Measurements from ENCODE around the gene KIDINS220.
A peak's percentile ranks its signal among the peaks of the same experiment; 100 is the strongest.

Gene KIDINS220

DNA sequence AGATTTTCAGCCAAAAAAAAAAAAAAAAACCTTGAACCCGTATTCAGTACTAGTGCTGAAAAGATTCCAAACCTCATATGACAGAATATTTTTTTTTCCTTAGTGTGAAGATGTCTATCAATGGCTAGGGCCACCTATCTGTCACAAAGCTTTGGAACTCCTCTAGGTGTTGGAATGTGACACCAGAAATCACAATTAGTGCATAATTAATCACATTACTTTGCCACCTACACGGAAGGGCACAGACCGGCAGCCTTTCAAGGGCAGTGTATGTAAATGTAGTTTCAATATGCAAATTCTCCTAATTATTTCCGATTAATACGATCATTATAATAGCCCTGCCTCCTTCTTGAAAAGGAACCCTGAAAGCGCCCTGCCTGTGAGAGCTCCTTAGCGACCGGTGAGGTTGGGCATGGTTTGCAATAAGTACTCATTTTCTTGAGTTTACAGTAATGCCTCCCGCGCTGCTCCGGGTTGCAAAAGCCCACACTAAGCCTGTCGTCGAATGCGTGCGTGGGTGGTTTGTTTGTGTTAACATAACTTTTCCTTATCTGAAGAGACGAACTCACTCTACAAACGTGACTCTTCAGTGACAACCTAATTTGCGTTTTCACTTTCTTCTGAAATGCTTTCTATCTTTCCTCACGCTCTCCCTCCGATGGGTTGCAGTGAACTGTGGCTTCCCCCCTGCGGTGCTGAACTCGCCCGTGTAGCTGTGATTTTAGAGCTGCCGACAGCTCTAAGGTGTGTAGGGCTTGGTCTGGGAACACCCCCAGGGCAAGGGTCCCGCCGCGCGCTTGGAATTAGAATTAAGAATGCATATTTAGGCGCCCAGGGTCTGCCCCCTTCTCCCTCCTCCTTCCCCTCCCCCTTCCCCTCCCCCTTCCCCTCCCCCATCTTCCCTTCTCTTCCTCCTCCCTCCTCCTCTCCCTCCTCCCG is 156.3 kb downstream of the KIDINS220 start:
- no peak for ATAC-seq
- no peak for TF ChIP-seq CSDC2 (CRISPR knock-in tag; IDR thresholded peaks at IDR 0.05)
- TF ChIP-seq, protein P1, sequence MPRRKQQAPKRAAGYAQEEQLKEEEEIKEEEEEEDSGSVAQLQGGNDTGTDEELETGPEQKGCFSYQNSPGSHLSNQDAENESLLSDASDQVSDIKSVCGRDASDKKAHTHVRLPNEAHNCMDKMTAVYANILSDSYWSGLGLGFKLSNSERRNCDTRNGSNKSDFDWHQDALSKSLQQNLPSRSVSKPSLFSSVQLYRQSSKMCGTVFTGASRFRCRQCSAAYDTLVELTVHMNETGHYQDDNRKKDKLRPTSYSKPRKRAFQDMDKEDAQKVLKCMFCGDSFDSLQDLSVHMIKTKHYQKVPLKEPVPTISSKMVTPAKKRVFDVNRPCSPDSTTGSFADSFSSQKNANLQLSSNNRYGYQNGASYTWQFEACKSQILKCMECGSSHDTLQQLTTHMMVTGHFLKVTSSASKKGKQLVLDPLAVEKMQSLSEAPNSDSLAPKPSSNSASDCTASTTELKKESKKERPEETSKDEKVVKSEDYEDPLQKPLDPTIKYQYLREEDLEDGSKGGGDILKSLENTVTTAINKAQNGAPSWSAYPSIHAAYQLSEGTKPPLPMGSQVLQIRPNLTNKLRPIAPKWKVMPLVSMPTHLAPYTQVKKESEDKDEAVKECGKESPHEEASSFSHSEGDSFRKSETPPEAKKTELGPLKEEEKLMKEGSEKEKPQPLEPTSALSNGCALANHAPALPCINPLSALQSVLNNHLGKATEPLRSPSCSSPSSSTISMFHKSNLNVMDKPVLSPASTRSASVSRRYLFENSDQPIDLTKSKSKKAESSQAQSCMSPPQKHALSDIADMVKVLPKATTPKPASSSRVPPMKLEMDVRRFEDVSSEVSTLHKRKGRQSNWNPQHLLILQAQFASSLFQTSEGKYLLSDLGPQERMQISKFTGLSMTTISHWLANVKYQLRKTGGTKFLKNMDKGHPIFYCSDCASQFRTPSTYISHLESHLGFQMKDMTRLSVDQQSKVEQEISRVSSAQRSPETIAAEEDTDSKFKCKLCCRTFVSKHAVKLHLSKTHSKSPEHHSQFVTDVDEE (CRISPR knock-in tag; IDR thresholded peaks at IDR 0.05): peak; percentile 51; the same call in 1 of the 2 replicates

DNA sequence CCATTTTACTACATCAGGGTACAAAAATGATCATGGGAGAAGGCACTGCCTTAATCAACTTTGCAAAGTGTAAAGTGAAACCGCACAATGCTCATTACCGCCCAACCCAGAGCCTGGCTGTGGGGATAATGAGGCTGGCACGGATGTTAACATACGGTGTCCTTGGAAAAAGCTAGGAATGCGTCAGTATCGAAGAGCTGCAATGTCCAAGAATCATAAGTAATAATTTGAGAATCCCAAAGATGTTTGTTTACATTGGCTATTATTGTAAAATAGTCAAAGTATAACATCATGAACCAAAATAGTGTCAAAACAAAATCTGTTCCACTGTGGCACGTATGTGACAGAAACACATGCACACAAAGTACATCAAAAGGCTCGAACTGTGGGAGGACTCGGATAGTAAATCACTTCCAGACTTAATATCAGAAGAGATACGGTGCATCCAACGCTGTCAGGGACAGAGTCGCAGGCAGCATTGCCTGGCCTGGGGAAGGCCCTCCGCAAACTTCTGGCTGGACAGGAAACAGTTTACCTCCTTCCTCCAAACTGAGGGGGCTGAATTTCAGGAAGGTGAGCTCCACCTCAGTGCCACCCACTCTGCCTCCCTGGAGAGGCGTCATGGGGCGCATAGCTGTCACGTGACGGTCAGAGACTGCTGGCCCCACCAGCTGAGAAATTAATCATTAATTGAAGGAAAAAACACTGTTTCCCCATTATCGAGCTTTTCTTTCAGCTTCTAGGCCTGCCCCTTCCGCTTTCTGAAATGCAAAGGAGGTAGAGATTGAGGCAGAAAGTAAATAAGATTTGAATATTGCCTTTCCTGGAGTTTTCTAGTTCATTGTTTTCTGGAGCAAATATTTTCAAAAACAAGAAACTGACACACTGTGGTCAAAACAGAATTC is 157.3 kb downstream of the KIDINS220 start:
- peak; percentile 0; the same call in 1 of the 3 replicates for ATAC-seq
- TF ChIP-seq, protein P2, sequence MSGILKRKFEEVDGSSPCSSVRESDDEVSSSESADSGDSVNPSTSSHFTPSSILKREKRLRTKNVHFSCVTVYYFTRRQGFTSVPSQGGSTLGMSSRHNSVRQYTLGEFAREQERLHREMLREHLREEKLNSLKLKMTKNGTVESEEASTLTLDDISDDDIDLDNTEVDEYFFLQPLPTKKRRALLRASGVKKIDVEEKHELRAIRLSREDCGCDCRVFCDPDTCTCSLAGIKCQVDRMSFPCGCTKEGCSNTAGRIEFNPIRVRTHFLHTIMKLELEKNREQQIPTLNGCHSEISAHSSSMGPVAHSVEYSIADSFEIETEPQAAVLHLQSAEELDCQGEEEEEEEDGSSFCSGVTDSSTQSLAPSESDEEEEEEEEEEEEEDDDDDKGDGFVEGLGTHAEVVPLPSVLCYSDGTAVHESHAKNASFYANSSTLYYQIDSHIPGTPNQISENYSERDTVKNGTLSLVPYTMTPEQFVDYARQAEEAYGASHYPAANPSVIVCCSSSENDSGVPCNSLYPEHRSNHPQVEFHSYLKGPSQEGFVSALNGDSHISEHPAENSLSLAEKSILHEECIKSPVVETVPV (CRISPR knock-in tag; IDR thresholded peaks at IDR 0.05): no peak
- peak; percentile 57; the same call in 1 of the 2 replicates for TF ChIP-seq ZFP3 (CRISPR knock-in tag; IDR thresholded peaks at IDR 0.05)
- TF ChIP-seq, protein P3, sequence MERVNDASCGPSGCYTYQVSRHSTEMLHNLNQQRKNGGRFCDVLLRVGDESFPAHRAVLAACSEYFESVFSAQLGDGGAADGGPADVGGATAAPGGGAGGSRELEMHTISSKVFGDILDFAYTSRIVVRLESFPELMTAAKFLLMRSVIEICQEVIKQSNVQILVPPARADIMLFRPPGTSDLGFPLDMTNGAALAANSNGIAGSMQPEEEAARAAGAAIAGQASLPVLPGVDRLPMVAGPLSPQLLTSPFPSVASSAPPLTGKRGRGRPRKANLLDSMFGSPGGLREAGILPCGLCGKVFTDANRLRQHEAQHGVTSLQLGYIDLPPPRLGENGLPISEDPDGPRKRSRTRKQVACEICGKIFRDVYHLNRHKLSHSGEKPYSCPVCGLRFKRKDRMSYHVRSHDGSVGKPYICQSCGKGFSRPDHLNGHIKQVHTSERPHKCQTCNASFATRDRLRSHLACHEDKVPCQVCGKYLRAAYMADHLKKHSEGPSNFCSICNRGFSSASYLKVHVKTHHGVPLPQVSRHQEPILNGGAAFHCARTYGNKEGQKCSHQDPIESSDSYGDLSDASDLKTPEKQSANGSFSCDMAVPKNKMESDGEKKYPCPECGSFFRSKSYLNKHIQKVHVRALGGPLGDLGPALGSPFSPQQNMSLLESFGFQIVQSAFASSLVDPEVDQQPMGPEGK (CRISPR knock-in tag; IDR thresholded peaks at IDR 0.05; ENCODE audit: borderline replicate concordance): no peak
- TF ChIP-seq TOX (CRISPR knock-in tag; IDR thresholded peaks at IDR 0.05; ENCODE audit: borderline replicate concordance): no peak
- TF ChIP-seq, protein P1 (CRISPR knock-in tag; IDR thresholded peaks at IDR 0.05): 0 out of 2 replicates have a peak, but pooled peaks have one; percentile 61
- TF ChIP-seq ARNTL (CRISPR knock-in tag; IDR thresholded peaks at IDR 0.05; ENCODE audit: borderline replicate concordance, low read depth): no peak
- TF ChIP-seq ESRRG (CRISPR knock-in tag; IDR thresholded peaks at IDR 0.05): no peak
- TF ChIP-seq ZFP30 (CRISPR knock-in tag; IDR thresholded peaks at IDR 0.05): no peak
- no peak for TF ChIP-seq BACH2 (CRISPR knock-in tag; IDR thresholded peaks at IDR 0.05; ENCODE audit: borderline replicate concordance)
- TF ChIP-seq ZNF70 (CRISPR knock-in tag; IDR thresholded peaks at IDR 0.05): no peak
- TF ChIP-seq, protein P4, sequence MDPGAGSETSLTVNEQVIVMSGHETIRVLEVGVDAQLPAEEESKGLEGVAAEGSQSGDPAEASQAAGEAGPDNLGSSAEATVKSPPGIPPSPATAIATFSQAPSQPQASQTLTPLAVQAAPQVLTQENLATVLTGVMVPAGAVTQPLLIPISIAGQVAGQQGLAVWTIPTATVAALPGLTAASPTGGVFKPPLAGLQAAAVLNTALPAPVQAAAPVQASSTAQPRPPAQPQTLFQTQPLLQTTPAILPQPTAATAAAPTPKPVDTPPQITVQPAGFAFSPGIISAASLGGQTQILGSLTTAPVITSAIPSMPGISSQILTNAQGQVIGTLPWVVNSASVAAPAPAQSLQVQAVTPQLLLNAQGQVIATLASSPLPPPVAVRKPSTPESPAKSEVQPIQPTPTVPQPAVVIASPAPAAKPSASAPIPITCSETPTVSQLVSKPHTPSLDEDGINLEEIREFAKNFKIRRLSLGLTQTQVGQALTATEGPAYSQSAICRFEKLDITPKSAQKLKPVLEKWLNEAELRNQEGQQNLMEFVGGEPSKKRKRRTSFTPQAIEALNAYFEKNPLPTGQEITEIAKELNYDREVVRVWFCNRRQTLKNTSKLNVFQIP (CRISPR knock-in tag; IDR thresholded peaks at IDR 0.05; ENCODE audit: borderline replicate concordance, low read depth): no peak
- no peak for TF ChIP-seq SNAI2 (CRISPR knock-in tag; IDR thresholded peaks at IDR 0.05)
- no peak for TF ChIP-seq TCF4 (CRISPR knock-in tag; IDR thresholded peaks at IDR 0.05; ENCODE audit: borderline replicate concordance)
- TF ChIP-seq GLIS3 (CRISPR knock-in tag; IDR thresholded peaks at IDR 0.05): peak; percentile 87; the same call in 1 of the 2 replicates
- no peak for TF ChIP-seq OSR1 (CRISPR knock-in tag; IDR thresholded peaks at IDR 0.05)
- no peak; the same call in 1 of the 2 replicates for TF ChIP-seq ZNF565 (CRISPR knock-in tag; conservative IDR thresholded peaks at IDR 0.05; ENCODE audit: low read depth)
- TF ChIP-seq ZNF8 (CRISPR knock-in tag; IDR thresholded peaks at IDR 0.05): no peak
- no peak; the same call in 1 of the 2 replicates for TF ChIP-seq ISL1 (CRISPR knock-in tag; IDR thresholded peaks at IDR 0.05)
- TF ChIP-seq ZC3H10 (CRISPR knock-in tag; IDR thresholded peaks at IDR 0.05): no peak
- TF ChIP-seq, protein P5, sequence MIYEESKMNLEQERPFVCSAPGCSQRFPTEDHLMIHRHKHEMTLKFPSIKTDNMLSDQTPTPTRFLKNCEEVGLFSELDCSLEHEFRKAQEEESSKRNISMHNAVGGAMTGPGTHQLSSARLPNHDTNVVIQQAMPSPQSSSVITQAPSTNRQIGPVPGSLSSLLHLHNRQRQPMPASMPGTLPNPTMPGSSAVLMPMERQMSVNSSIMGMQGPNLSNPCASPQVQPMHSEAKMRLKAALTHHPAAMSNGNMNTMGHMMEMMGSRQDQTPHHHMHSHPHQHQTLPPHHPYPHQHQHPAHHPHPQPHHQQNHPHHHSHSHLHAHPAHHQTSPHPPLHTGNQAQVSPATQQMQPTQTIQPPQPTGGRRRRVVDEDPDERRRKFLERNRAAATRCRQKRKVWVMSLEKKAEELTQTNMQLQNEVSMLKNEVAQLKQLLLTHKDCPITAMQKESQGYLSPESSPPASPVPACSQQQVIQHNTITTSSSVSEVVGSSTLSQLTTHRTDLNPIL (CRISPR knock-in tag; IDR thresholded peaks at IDR 0.05; ENCODE audit: low read depth): 0 out of 2 replicates have a peak, but pooled peaks have one; percentile 33
- TF ChIP-seq RARB (CRISPR knock-in tag; IDR thresholded peaks at IDR 0.05): no peak
- TF ChIP-seq PPARA (CRISPR knock-in tag; IDR thresholded peaks at IDR 0.05; ENCODE audit: borderline replicate concordance): no peak
- no peak for TF ChIP-seq CSDC2 (CRISPR knock-in tag; IDR thresholded peaks at IDR 0.05)
